Measurements from ENCODE around the gene TAS2R46. TPM values are rescaled to one million over a fixed set of nuclear protein-coding genes. Genes with fewer than 3 reads are reported as not detected.

The TAS2R46 gene
- total and polyA plus RNA-seq, 9 of the 15 experiments (the other 6 are each of a cell fraction or from before 2014, with no cell fraction given), result 0.08 to 1.8 (median 0.47) TPM; not detected in 2

GRCh38 chr12:11089246-11089645 lies 27.2 kb upstream of the TAS2R46 start (continued):
- no peak for TF ChIP-seq DEAF1 (CRISPR knock-in tag; IDR thresholded peaks at IDR 0.05)

- Histone ChIP-seq H3K4me3 (no peak overlapping the region), H3K9ac (ENCODE audit: insufficient read depth in 1 of 2, low read depth in 2 of 2, low read length in 2 of 2) (no peak overlapping the region), H3K79me2 (ENCODE audit: control insufficient read depth, insufficient read depth, low read length) (no peaks in the 10 kb centered on the region), H4K20me1 (replicated peaks; ENCODE audit: control insufficient read depth, insufficient read depth, low read length) (no peaks in the 10 kb centered on the region), H3K27me3 (ENCODE audit: control insufficient read depth in 2 of 2, insufficient read depth in 2 of 2, low read length in 2 of 2) (no peaks in the 10 kb centered on the region), H3K4me1 (replicated peaks in 1 of 2; ENCODE audit: control insufficient read depth in 2 of 2, insufficient read depth in 2 of 2, low read length in 2 of 2) (no peaks in the 10 kb centered on the region), H3K9me3 (replicated peaks; ENCODE audit: control insufficient read depth, insufficient read depth, low read depth, low read length) (no peaks in the 10 kb centered on the region), H2AFZ (ENCODE audit: low read depth, low read length) (no peak overlapping the region), H3K4me2 (ENCODE audit: insufficient read depth, low read length) (no peak overlapping the region), H3K36me3 (ENCODE audit: control insufficient read depth, insufficient read depth, low read length) (no peaks in the 10 kb centered on the region), H3K9me1 (ENCODE audit: control insufficient read depth, insufficient read depth, low read length) (no peaks in the 10 kb centered on the region), H3K27ac (ENCODE audit: extremely low read depth, low read depth, low read length) (no peak overlapping the region)
- POLR2A ChIA-PET, result no interaction called here
- CTCF ChIA-PET (ENCODE audit: low intra/inter-chr PET ratio), result no interaction called here
- FAIRE-seq, result no peak
- intact Hi-C loops (cut with micrococcal nuclease), result no loop called here
- in situ Hi-C loops (cut with MboI), result no loop called here
- BruUV-seq (replicated peaks), result no TSS peak
- no CpG with 5 or more reads among the region's 3 CpGs for WGBS (ENCODE audit: insufficient coverage, low coverage, missing lambda C conversion rate)
- no peak for ATAC-seq
- TF ChIP-seq ZNF511 (CRISPR knock-in tag; IDR thresholded peaks at IDR 0.05) (no peak), MTF1 (CRISPR knock-in tag; IDR thresholded peaks at IDR 0.05; ENCODE audit: borderline replicate concordance) (no peak), ZNF740 (CRISPR knock-in tag; IDR thresholded peaks at IDR 0.05) (no peak), ZNF740 (tag; IDR thresholded peaks at IDR 0.05) (no peak), ZNF583 (CRISPR knock-in tag; IDR thresholded peaks at IDR 0.05) (no peak), ZNF512 (tag; IDR thresholded peaks at IDR 0.05) (no peak), CHD2 (IDR thresholded peaks at IDR 0.05; ENCODE audit: low read depth, low read length) (no peak), ZNF133 (CRISPR knock-in tag; IDR thresholded peaks at IDR 0.05) (no peak)
- no peak for DNase-seq (ENCODE audit: extremely low read depth in 1 of 4, low spot score in 3 of 4)
These were observed 23.3 kb upstream of the TAS2R46 start for GRCh38 chr12:11085419-11085818.

All from K562 (cell line).